RWPE1 (cell line): ENCODE data around the gene PRR30.
"Not testable (repeated sequence)": the region's sequence is repeated elsewhere in the genome, so short reads cannot be mapped to it uniquely, and the experiment has no call there.

Source experiments
- CTCF ChIA-PET: fragments of 350-600 bp; sonication (Branson Sonifier 250); formaldehyde crosslinking; extraction: SDS; loops from one replicate; lab custom pipeline; 2021; lab: Yijun Ruan, JAX
- POLR2A ChIA-PET: fragments of 400-600 bp; formaldehyde crosslinking; extraction: SDS; loops from one replicate; lab custom pipeline; 2020; ENCODE audit warnings: antibody characterized with exemption; ENCODE audit not compliant: low non-redundant PET; lab: Yijun Ruan, JAX
- DNase-seq: peaks from one replicate; pipeline ENCODE4 v3.0.0; 2012; ENCODE audit warnings: low spot score
- H3K27ac ChIP-seq: fragments of 450-650 bp; 2 replicates; pipeline ENCODE4 v1.5.1; 2017
- TF ChIP-seq, protein P1 (sequence below): fragments of 450-650 bp; conservative IDR thresholded peaks from 2 replicates; pipeline ENCODE4 v1.5.1; 2017; ENCODE audit warnings: low read depth, mild to moderate bottlenecking

Gene PRR30

DNA sequence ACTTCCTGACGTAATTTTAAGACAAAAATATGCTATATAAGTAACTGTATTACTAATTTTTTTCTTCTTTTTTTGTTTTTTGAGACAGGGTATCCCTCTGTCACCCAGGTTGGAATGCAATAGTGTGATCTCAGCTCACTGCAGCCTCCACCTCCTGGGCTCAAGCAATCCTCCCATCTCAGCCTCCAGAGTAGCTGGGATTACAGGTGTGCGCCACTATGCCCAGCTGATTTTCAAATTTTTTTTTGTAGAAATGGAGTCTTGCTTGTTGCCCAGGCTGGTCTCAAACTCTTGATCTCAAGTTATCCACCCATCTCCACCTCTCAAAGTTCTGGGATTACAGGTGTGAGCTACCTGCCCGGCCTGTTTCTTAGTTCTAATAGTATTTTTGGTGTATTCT lies 39.3 kb upstream of the PRR30 start:
- no peak overlapping the region for H3K27ac ChIP-seq
- ChIA-PET POLR2A (no interaction called here), CTCF (interaction anchor here (0.6 to 0.7 kb wide), 2 partner anchors 17 to 76 kb away, joined by 3 read pairs; no protein-coding TSS in a partner anchor)
- DNase-seq = no peak
- TF ChIP-seq, protein P1, sequence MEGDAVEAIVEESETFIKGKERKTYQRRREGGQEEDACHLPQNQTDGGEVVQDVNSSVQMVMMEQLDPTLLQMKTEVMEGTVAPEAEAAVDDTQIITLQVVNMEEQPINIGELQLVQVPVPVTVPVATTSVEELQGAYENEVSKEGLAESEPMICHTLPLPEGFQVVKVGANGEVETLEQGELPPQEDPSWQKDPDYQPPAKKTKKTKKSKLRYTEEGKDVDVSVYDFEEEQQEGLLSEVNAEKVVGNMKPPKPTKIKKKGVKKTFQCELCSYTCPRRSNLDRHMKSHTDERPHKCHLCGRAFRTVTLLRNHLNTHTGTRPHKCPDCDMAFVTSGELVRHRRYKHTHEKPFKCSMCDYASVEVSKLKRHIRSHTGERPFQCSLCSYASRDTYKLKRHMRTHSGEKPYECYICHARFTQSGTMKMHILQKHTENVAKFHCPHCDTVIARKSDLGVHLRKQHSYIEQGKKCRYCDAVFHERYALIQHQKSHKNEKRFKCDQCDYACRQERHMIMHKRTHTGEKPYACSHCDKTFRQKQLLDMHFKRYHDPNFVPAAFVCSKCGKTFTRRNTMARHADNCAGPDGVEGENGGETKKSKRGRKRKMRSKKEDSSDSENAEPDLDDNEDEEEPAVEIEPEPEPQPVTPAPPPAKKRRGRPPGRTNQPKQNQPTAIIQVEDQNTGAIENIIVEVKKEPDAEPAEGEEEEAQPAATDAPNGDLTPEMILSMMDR = no peak

DNA sequence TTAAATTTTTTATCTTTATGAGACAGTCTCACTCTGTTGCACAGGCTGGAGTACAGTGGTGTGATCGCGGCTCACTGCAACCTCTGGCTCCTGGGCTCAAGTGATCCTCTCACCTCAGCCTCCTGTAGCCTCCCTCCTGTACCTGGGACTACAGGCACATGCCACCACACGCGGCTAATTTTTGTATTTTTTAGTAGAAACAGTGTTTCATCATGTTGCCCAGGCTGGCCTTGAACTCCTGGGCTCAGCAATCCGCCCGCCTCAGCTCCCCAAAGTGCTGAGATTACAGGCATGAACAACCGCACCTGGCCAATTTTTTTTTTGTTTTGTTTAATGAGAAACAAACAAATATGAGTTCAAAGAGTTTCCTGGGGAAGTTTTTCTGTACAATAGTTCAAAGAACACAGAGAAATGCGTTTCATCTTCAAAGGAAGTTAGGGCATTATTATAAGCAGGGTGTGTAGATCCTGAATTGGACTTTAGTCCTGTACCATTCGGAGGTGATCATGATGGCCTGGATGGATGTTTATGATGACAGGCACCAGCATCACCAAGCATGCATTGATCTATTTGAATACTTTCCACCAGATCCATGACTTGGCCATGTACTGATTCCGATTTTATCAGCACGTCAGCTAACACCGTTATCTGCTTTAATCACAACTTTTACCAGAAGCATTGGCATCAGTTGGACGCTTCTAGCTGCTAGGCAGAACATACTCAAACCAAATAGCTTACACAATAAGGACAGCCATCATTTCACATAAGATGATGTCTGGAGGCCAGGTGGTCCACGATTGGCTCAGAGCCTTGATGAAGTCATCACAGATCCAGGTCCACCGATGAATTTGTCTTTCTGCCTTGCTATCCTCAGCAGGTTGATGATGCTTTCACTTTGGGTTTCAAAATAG lies 38.5 kb upstream of the PRR30 start:
- ChIA-PET CTCF (interaction anchor here (0.6 to 0.7 kb wide), 2 partner anchors 16 to 75 kb away, joined by 3 read pairs; no protein-coding TSS in a partner anchor), POLR2A (no interaction called here)
- H3K27ac ChIP-seq = no peak overlapping the region
- DNase-seq = no peak
- TF ChIP-seq, protein P1 = no peak

- POLR2A ChIA-PET, H3K27ac ChIP-seq, CTCF ChIA-PET, DNase-seq: not testable (repeated sequence)
Measured at GRCh38 chr2:27175781-27176180, 36.6 kb upstream of the PRR30 start.

GRCh38 chr2:27175330-27175729 lies 36.1 kb upstream of the PRR30 start:
- TF ChIP-seq, protein P1 = no peak
- DNase-seq = no peak
- H3K27ac ChIP-seq = no peak overlapping the region
- CTCF ChIA-PET = no interaction called here
- POLR2A ChIA-PET = interaction anchor here (0.7 kb wide), 1 partner anchor 11 kb away, joined by 6 read pairs; no protein-coding TSS in a partner anchor

DNA sequence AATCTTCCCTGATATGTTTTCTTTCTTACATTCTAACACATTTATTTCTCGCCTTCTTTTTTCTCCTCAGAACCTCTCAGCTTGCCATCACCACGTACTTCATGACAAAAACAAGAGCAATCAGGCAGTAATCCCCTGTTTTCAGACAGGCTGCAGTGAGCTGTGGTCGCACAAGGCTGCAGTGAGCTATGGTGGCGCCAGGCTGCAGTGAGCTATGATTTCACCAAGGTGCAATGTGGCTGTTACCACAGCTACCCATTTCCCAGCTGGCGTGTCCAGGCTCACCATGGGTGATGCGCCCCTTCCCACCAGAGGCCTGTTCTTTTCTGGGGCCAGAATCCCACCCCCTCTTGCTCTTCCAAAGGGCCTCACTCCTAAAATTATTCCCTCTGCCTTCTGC lies 35.4 kb upstream of the PRR30 start:
- TF ChIP-seq, protein P1 = no peak
- ChIA-PET CTCF (no interaction called here), POLR2A (interaction anchor here (0.7 kb wide), 1 partner anchor 12 kb away, joined by 6 read pairs; no protein-coding TSS in a partner anchor)
- H3K27ac ChIP-seq = no peak overlapping the region
- no peak for DNase-seq

- TF ChIP-seq, protein P1 = no peak
- ChIA-PET POLR2A (interaction anchor here (0.7 kb wide), 1 partner anchor 40 kb away, joined by 3 read pairs; the partner anchor contains the start of genes ATRAID and SLC5A6), CTCF (interaction anchor here (0.8 to 1.7 kb wide), 2 partner anchors 22 to 40 kb away, joined by 3 to 7 read pairs; partner anchors contain the start of gene TCF23)
- no peak overlapping the region for H3K27ac ChIP-seq
- no peak for DNase-seq
Measured at GRCh38 chr2:27171351-27171848, 32.2 kb upstream of the PRR30 start.
